HG03060 (cell line): ENCODE data around the gene DCT.

Experiments
- ATAC-seq: cut with Tn5 transposase; IDR thresholded peaks from one replicate; pipeline ENCODE4 v1.9.1; 2021; ENCODE audit warnings: low read depth, moderate number of reproducible peaks; ENCODE audit not compliant: unreplicated experiment

DCT gene

GRCh38 chr13:94455414-94455813, 24.1 kb downstream of the DCT start:
- no peak for ATAC-seq

- no peak for ATAC-seq
Observed at GRCh38 chr13:94454906-94455305, 24.6 kb downstream of the DCT start.

GRCh38 chr13:94454334-94454733, 25.1 kb downstream of the DCT start:
- ATAC-seq = no peak

- ATAC-seq = no peak
Observed at GRCh38 chr13:94444826-94445225, 34.7 kb downstream of the DCT start.

GRCh38 chr13:94435604-94436226, 43.8 kb downstream of the DCT start:
- ATAC-seq = peak; percentile 43

- peak; percentile 60 for ATAC-seq
Observed at GRCh38 chr13:94433055-94433961, 46.2 kb downstream of the DCT start.

GRCh38 chr13:94431987-94432386, 47.5 kb downstream of the DCT start:
- no peak for ATAC-seq

- ATAC-seq = no peak
Observed at GRCh38 chr13:94431574-94431973, 47.9 kb downstream of the DCT start.

- ATAC-seq = no peak
Observed at GRCh38 chr13:94427313-94427953, 52.0 kb downstream of the DCT start.

GRCh38 chr13:94419925-94420305, 59.6 kb downstream of the DCT start:
- ATAC-seq = no peak

- ATAC-seq = peak; percentile 38
Observed at GRCh38 chr13:94419304-94419924, 60.1 kb downstream of the DCT start.

- no peak for ATAC-seq
Observed at GRCh38 chr13:94417294-94417693, 62.2 kb downstream of the DCT start.

- ATAC-seq = no peak
Observed at GRCh38 chr13:94416454-94417080, 62.9 kb downstream of the DCT start.

GRCh38 chr13:94415500-94416237, 63.8 kb downstream of the DCT start:
- no peak for ATAC-seq

GRCh38 chr13:94414708-94415107, 64.8 kb downstream of the DCT start:
- ATAC-seq = no peak

GRCh38 chr13:94414141-94414540, 65.3 kb downstream of the DCT start:
- ATAC-seq = no peak

GRCh38 chr13:94413598-94413944, 65.9 kb downstream of the DCT start:
- no peak for ATAC-seq

GRCh38 chr13:94412870-94413597, 66.4 kb downstream of the DCT start:
- ATAC-seq = no peak

- no peak for ATAC-seq
Observed at GRCh38 chr13:94411747-94412146, 67.7 kb downstream of the DCT start.
